Dendritic cell treated with granulocyte-macrophage colony-stimulating factor and Interleukin-4, amounts not matched to agents 40 ng/mL and 50 ng/mL, for 4 days (primary cell): ENCODE results near the gene ERICH2.

ENCODE experiments used
- H3K27ac Mint-ChIP-seq: one replicate; pipeline ENCODE4 v1.8.0; 2022; ENCODE audit warnings: mild to moderate bottlenecking, mixed read lengths
- H3K27me3 Mint-ChIP-seq: one replicate; pipeline ENCODE4 v1.8.0; 2022; ENCODE audit warnings: mild to moderate bottlenecking, mixed read lengths
- H3K36me3 Mint-ChIP-seq: one replicate; pipeline ENCODE4 v1.8.0; 2022; ENCODE audit warnings: low read depth, mixed read lengths
- H3K4me1 Mint-ChIP-seq: one replicate; pipeline ENCODE4 v1.8.0; 2022; ENCODE audit warnings: low read depth, mixed read lengths
- H3K4me3 Mint-ChIP-seq: one replicate; pipeline ENCODE4 v1.8.0; 2022; ENCODE audit warnings: mild to moderate bottlenecking, moderate library complexity, mixed read lengths
- H3K9me3 Mint-ChIP-seq: one replicate; pipeline ENCODE4 v1.8.0; 2022; ENCODE audit warnings: mixed read lengths
- intact Hi-C: fragments of 100-400 bp; cut with micrococcal nuclease; formaldehyde crosslinking; loops from one replicate; pipeline ENCODE4 v1.15.0; 2022

Gene ERICH2

DNA sequence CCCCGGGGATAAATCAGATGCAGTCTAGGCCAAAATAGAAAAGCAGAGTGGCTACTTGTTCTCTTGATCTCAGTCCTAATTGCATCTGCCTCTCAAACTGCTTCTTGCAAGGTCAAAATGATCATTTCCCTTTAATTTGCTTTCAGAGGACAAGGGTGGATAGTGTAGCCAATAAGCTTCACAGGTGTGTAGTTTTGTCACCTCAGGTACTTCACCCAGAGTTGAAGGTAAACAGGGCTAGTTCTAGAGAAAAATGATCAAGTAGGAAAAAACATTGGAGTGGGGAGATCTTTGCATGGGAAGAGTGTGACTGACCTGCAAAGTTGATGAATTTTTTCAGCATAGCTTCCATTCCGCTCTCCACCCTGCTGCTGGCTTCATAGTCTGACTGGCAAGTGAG, 8.7 kb downstream of the ERICH2 start:
- Mint-ChIP-seq H3K27me3 (peaks cover 31% of the 10 kb centered on the region), H3K4me3 (no peak overlapping the region), H3K9me3 (no peaks in the 10 kb centered on the region), H3K4me1 (no peaks in the 10 kb centered on the region), H3K36me3 (no peaks in the 10 kb centered on the region), H3K27ac (no peak overlapping the region)
- intact Hi-C loops = no loop called here

DNA sequence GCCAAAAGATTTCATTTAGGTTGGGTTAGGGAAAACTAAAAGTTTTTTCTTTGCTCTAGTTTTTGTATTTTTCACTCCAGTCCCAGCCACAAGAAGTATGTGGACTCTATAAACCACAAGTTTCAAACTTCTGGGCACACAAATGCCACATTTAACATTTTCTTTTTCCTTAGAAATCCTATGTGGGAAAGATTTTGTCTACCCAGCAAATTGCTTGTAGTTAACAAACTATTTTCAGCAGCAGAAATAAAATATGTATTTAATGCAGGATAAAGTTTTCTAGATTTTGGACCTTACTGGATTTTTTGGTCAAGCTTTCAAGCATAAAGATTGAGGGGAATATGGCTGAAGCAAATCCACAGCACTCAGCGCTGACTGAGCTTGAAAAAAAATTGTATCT, 9.1 kb downstream of the ERICH2 start:
- no peak overlapping the region for H3K4me3 Mint-ChIP-seq

DNA sequence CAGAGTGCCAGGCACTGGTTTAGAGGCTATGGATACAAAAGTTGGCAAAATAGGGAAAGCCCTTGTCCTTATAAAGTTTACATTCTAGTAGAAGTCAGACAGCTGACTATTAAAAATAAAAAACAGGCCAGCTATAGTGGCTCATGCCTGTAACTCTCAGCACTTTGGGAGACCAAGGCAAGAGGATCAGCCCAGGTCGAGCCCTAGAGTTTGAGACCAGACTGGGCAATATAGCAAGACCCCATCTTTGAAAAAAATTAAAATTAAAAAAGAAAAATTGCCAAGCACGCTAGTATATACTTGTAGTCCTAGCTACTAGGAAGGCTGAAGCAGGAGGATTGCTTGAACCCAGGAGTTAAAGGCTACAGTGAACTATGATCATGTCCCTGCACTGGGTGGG, 12.5 kb downstream of the ERICH2 start:
- Mint-ChIP-seq H3K27ac (no peak overlapping the region), H3K27me3 (peaks cover 40% of the 10 kb centered on the region), H3K9me3 (no peaks in the 10 kb centered on the region)

More for the DNA sequence above, 9.1 kb downstream of the ERICH2 start:
- Mint-ChIP-seq H3K27ac (no peak overlapping the region), H3K27me3 (peaks cover 30% of the 10 kb centered on the region), H3K36me3 (no peaks in the 10 kb centered on the region), H3K9me3 (no peaks in the 10 kb centered on the region), H3K4me1 (no peaks in the 10 kb centered on the region)
- intact Hi-C loops = no loop called here

DNA sequence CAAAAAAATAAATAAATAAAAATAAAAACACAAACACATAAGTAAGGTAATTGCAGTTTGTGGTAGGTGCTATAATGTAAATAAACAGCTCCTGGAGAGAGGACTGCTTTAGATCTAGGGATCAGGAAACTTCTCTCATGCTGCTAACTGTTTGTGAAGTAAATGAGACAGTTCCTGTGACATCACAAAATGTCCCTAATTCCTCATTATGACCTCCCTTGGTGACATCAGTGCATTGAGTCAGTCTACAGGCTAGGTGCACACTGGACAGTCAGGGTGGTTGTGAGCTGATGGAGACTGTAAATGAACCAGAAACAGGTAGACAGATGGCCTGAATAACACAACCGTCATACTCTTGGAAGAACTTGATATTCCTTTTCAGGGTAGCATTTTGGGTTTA, 13.4 kb downstream of the ERICH2 start:
- Mint-ChIP-seq H3K9me3 (no peaks in the 10 kb centered on the region), H3K4me1 (no peaks in the 10 kb centered on the region), H3K27ac (no peak overlapping the region), H3K36me3 (no peaks in the 10 kb centered on the region), H3K27me3 (peaks cover 42% of the 10 kb centered on the region), H3K4me3 (no peak overlapping the region)
- intact Hi-C loops = no loop called here

More for the DNA sequence above, 12.5 kb downstream of the ERICH2 start:
- Mint-ChIP-seq H3K4me1 (no peaks in the 10 kb centered on the region), H3K4me3 (no peak overlapping the region), H3K36me3 (no peaks in the 10 kb centered on the region)
- intact Hi-C loops = no loop called here

DNA sequence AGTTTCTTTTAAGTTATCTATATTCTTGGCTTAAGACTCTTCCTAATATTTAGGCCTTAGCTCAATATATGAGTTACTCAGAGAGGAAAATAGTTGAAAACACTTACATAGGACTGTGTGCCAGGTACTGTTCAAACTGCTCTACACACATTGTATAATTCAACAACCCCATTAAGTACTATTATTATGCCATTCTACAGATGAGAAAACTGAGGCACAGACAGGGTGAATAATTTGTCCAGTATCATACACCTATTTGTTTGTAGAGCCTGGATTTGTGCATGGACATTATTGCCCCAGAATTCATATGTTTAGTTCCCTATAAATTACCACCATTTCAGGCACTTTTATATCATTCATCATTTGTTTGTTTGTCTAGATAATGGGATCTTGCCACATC, 28.8 kb downstream of the ERICH2 start:
- no peaks in the 10 kb centered on the region for H3K9me3 Mint-ChIP-seq
- H3K27me3 Mint-ChIP-seq = peaks cover 24% of the 10 kb centered on the region
- H3K27ac Mint-ChIP-seq = no peak overlapping the region
- H3K4me1 Mint-ChIP-seq = no peaks in the 10 kb centered on the region
- no peak overlapping the region for H3K4me3 Mint-ChIP-seq
- intact Hi-C loops = no loop called here
- H3K36me3 Mint-ChIP-seq = no peaks in the 10 kb centered on the region

DNA sequence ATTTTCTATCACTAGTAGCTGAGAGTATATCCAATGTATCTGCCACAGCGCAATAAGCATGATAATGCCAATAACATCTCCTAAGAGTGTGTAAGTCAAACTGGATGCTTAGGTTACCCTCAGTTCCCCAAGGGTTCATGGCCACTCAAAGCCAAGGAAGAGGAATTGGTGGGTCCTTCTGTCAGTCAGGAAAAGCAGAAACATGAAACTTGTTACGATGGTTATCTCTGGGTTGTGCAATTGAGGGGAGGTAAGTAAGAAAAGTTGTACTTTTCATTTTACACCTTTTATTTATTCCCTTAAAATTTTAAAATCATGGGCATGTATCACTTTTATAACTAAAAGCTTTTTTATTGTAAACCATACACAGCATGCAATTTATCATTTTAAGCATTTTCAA, 36.4 kb downstream of the ERICH2 start:
- no peaks in the 10 kb centered on the region for H3K4me1 Mint-ChIP-seq
- H3K9me3 Mint-ChIP-seq = no peaks in the 10 kb centered on the region
- no peak overlapping the region for H3K4me3 Mint-ChIP-seq
- no peaks in the 10 kb centered on the region for H3K36me3 Mint-ChIP-seq
- intact Hi-C loops = no loop called here
- peaks cover 31% of the 10 kb centered on the region for H3K27me3 Mint-ChIP-seq
- no peak overlapping the region for H3K27ac Mint-ChIP-seq

DNA sequence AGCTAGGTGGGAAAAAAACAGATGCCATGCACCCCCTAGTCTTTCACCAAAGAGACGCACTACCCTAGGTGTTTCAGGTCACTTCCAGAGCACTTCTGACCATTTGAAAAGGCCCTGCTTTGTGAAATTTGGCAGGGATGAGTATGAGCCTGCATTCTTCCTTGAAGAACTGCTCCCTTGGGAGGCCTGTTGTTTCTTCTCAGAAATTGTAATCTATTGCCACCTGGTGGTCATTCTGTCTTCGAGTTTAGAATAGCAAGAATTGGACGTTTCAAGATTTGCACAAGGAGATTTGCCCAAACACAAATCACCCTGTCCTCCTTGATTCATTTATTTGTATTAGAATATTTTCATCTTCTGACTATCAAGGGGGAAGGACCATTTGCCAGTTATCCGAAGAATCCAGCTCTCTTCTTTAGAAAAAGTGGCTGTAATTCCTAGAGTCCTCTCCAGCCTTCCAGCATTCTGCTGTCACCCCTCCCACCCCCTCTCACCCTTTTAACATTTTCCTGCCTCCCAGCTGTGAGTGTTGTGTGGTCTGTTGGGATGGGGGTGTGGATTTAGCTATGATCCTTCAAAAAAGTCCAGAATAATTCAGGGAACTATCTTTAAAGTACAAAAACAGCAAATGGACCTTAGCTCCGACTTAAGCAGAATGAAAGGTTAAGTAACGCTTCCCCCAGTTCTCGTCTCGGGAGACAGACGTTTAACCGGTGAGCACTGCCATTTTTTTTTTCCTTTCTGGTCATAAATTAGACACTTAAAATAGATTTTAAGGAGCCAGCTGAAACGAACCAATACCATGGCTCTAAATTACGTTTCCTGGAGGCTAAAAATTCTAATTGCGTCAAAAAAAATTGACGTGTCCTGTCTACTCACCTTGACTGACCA, 42.8 kb downstream of the ERICH2 start:
- intact Hi-C loops = loop anchor here (1.0 to 10.0 kb wide), 3 partner anchors 416 to 578 kb away; no protein-coding TSS in a partner anchor
- Mint-ChIP-seq H3K27ac (no peak overlapping the region), H3K27me3 (peaks cover 81% of the 10 kb centered on the region), H3K4me3 (no peak overlapping the region), H3K36me3 (no peaks in the 10 kb centered on the region), H3K9me3 (no peaks in the 10 kb centered on the region), H3K4me1 (peaks cover 41% of the 10 kb centered on the region)

DNA sequence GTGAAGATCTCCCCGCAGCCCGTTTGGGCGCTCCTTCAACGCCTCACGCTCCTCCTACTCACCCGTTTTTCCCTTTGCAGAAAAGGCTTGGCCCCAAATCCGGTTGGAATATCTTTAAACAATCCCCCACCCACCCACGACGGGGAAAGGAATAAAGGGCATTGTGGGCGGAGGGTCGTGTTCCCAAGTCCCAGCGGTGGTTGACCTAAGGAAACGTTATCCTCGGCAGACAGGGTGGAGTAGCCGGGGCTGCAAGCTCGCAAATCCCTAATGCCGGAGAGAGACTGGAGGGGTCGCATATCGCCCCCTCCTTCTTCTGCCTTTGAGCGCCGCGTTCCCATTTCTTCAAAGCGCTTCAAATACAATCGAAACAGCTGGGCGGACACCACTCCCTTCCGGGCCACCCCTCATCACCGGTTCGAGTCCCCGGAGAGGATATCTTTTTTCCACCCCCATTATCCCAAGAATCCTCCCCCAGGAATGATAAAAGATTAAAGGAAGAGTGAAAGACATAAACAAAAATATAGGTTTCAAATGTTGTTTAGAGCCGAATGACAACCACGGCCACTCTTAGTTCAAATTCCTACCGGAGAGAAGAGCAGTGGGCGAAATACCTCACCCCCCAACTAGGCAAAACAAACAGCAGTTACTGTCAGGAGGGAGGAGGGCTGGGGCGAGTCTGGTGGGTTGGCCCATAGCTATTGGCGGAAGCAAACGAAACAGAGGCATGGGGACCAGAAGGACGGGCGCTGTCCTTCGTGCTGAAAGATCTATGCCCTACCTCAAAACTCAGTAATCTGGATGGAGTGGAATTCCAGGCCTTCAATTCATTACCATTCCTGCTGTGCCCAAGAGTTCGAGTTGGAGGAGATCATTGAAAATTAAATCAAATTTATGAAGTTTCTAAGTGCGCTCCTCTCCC, 43.7 kb downstream of the ERICH2 start:
- Mint-ChIP-seq H3K4me1 (peaks cover 51% of the 10 kb centered on the region), H3K27me3 (peaks cover 86% of the 10 kb centered on the region), H3K27ac (no peak overlapping the region), H3K9me3 (no peaks in the 10 kb centered on the region), H3K4me3 (no peak overlapping the region), H3K36me3 (no peaks in the 10 kb centered on the region)
- intact Hi-C loops = loop anchor here (2.0 to 10.0 kb wide), 2 partner anchors 453 to 579 kb away; no protein-coding TSS in a partner anchor

DNA sequence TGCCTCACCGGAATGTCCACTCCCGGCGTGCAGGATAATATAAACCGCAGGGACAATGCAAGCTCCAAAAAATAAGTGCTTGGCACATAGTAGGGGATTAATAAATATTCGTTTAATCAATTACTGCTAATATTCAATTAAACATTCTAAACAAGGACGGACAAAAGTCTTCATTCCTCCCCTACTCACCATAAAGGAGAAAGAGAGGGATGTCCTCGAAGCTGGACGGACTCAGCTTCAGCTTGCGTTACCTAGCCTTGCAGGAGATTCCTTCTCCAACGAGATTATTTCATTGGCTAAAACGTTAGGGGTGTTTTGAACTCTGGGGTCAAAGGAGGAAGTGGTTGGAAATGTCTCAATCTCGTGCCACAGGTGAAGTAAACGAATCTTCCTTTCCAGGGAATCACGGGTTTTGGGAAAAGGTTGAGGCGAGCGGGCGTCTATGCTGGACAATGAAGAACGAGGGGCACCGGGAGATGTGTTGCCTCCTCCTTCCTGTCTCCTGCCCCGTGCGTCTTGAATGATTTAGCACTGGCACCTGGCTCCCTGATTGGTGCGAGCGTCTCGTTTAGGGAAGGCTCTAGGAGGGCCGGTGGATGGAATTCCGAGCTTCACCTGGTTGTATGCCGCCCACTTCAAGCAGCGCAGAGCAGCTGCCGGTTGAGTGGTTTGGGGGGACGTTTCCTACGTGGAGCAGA, 44.5 kb downstream of the ERICH2 start:
- H3K27me3 Mint-ChIP-seq = peaks cover 86% of the 10 kb centered on the region
- intact Hi-C loops = loop anchor here (10.0 kb wide), 1 partner anchor 580 kb away; no protein-coding TSS in a partner anchor
- H3K4me1 Mint-ChIP-seq = peaks cover 53% of the 10 kb centered on the region
- H3K27ac Mint-ChIP-seq = no peak overlapping the region
- H3K36me3 Mint-ChIP-seq = no peaks in the 10 kb centered on the region
- H3K4me3 Mint-ChIP-seq = no peak overlapping the region
- no peaks in the 10 kb centered on the region for H3K9me3 Mint-ChIP-seq

DNA sequence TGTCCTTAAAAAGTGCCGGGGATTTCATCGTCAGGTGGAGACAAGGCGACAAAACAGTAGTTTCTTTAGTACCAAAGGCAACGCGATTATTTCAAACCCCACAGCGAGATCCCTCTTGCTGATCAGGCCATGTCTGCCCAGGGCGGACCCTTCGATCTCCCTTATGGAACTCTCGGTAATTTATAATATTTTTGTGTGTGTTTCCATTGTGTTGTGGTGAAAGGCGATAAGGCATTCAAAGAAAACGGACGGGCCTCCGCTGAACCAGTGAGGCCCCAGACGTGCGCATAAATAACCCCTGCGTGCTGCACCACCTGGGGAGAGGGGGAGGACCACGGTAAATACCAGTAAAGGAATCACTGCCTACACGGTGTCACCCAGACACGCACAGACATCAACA, 45.1 kb downstream of the ERICH2 start:
- intact Hi-C loops = loop anchor here (10.0 kb wide), 1 partner anchor 581 kb away; no protein-coding TSS in a partner anchor
- no peaks in the 10 kb centered on the region for H3K36me3 Mint-ChIP-seq
- no peak overlapping the region for H3K4me3 Mint-ChIP-seq
- H3K27me3 Mint-ChIP-seq = peaks cover 89% of the 10 kb centered on the region
- H3K4me1 Mint-ChIP-seq = peaks cover 57% of the 10 kb centered on the region
- H3K9me3 Mint-ChIP-seq = no peaks in the 10 kb centered on the region
- no peak overlapping the region for H3K27ac Mint-ChIP-seq

DNA sequence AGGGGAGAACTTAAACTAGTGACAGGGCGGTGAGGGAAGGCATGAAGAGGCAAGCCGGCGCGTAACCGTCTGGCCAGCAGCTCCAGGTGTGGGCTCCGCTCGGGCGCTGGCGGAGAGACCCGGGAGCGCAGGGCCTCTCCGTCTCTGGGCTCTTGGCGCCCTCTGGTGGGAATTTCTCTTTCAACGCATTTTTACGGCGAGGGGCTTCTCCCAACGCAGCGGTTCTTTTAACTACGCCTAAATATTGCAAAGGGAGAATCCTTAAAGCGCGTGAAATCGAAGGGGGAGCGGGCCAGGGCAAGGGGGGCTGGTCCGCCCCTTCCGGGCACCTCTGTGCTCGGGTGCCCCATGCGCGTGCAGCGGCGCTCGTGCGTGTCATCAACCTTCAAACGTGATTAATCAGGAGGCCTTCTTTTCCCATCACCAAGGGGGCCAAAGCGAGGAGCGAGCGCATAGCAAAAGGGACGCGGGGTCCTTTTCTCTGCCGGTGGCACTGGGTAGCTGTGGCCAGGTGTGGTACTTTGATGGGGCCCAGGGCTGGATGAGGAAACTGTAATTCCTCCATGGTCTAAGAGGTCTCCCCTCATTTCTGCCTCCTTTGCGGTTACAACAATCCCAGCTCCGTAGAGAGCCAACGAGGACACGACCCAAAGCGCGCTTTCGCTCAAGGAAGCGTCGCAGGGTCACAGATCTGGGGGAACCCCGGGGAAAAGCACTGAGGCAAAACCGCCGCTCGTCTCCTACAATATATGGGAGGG, 45.7 kb downstream of the ERICH2 start:
- no peaks in the 10 kb centered on the region for H3K9me3 Mint-ChIP-seq
- no peak overlapping the region for H3K27ac Mint-ChIP-seq
- intact Hi-C loops = loop anchor here (1.0 to 10.0 kb wide), 2 partner anchors 101 to 581 kb away; partner anchors contain the start of gene SP5
- H3K27me3 Mint-ChIP-seq = peaks cover 90% of the 10 kb centered on the region
- no peaks in the 10 kb centered on the region for H3K36me3 Mint-ChIP-seq
- H3K4me3 Mint-ChIP-seq = peak overlapping the region; percentile 75
- peaks cover 63% of the 10 kb centered on the region for H3K4me1 Mint-ChIP-seq

DNA sequence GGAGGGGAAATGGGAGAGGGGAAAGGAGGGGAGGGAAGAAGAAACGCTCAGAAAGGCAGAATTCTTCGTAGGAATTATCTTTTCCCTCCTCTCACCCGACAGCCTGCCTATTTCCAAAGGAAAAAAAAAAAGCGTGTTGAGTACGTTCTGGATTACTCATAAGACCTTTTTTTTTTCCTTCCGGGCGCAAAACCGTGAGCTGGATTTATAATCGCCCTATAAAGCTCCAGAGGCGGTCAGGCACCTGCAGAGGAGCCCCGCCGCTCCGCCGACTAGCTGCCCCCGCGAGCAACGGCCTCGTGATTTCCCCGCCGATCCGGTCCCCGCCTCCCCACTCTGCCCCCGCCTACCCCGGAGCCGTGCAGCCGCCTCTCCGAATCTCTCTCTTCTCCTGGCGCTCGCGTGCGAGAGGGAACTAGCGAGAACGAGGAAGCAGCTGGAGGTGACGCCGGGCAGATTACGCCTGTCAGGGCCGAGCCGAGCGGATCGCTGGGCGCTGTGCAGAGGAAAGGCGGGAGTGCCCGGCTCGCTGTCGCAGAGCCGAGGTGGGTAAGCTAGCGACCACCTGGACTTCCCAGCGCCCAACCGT, 46.4 kb downstream of the ERICH2 start, which contains the start of gene GAD1:
Gene GAD1 (plus strand): TSS at position 384 of the 589 bp plus-strand sequence. CDS start 1,705 bp downstream, outside the sequence.
- Mint-ChIP-seq H3K4me3 (peak within 1 kb of the TSS; percentile 75), H3K4me1 (peaks cover 70% of the 10 kb centered on the region), H3K27me3 (peaks cover 94% of the 10 kb centered on the region), H3K27ac (peak within 1 kb of the TSS; percentile 62), H3K36me3 (no peaks in the 10 kb centered on the region), H3K9me3 (no peaks in the 10 kb centered on the region)
- intact Hi-C loops = loop anchor here (1.0 to 10.0 kb wide), 2 partner anchors 101 to 582 kb away; partner anchors contain the start of gene SP5
